LoVo (cell line): ENCODE results near the gene KCTD3.

Source experiments
- DNase-seq: peaks from one replicate; pipeline ENCODE4 v3.0.0-alpha.2; 2016; ENCODE audit warnings: low spot score

Gene KCTD3

GRCh38 chr1:215606036-215606435 is 38.9 kb downstream of the KCTD3 start:
- no peak for DNase-seq

GRCh38 chr1:215606564-215607168 is 39.6 kb downstream of the KCTD3 start:
- DNase-seq: no peak

- no peak for DNase-seq
These were observed 40.3 kb downstream of the KCTD3 start for GRCh38 chr1:215607412-215607811.

GRCh38 chr1:215608646-215609045 is 41.5 kb downstream of the KCTD3 start:
- no peak for DNase-seq

- no peak for DNase-seq
These were observed 45.3 kb downstream of the KCTD3 start for GRCh38 chr1:215612391-215612790.

GRCh38 chr1:215617979-215618378 is 50.9 kb downstream of the KCTD3 start:
- no peak for DNase-seq

- no peak for DNase-seq
These were observed 56.1 kb downstream of the KCTD3 start for GRCh38 chr1:215623162-215623561.

GRCh38 chr1:215625949-215626348 is 58.8 kb downstream of the KCTD3 start:
- DNase-seq: no peak

- no peak for DNase-seq
These were observed 63.9 kb downstream of the KCTD3 start for GRCh38 chr1:215631040-215631439.

- peak; percentile 59 for DNase-seq
These were observed 64.4 kb downstream of the KCTD3 start for GRCh38 chr1:215631489-215631888.

GRCh38 chr1:215635827-215636226 is 68.7 kb downstream of the KCTD3 start:
- no peak for DNase-seq

GRCh38 chr1:215636258-215636965 is 69.3 kb downstream of the KCTD3 start:
- DNase-seq: peak; percentile 53

GRCh38 chr1:215637041-215637573 is 70.0 kb downstream of the KCTD3 start:
- DNase-seq: no peak

GRCh38 chr1:215640429-215641148 is 73.5 kb downstream of the KCTD3 start:
- no peak for DNase-seq

- DNase-seq: no peak
These were observed 76.7 kb downstream of the KCTD3 start for GRCh38 chr1:215643592-215644321.

- DNase-seq: no peak
These were observed 78.1 kb downstream of the KCTD3 start for GRCh38 chr1:215645182-215645581.

GRCh38 chr1:215645861-215646260 is 78.8 kb downstream of the KCTD3 start:
- DNase-seq: no peak

- no peak for DNase-seq
These were observed 80.6 kb downstream of the KCTD3 start for GRCh38 chr1:215647738-215648137.

GRCh38 chr1:215648957-215649356 is 81.9 kb downstream of the KCTD3 start:
- DNase-seq: no peak

- no peak for DNase-seq
These were observed 83.5 kb downstream of the KCTD3 start for GRCh38 chr1:215650446-215651149.

- no peak for DNase-seq
These were observed 84.8 kb downstream of the KCTD3 start for GRCh38 chr1:215651867-215652266.

GRCh38 chr1:215652371-215652770 is 85.3 kb downstream of the KCTD3 start:
- no peak for DNase-seq
